ENCODE results near the gene HLCS. TPM values are rescaled to one million over a fixed set of nuclear protein-coding genes. Genes with fewer than 3 reads are reported as not detected.
A peak's percentile ranks its signal among the peaks of the same experiment; 100 is the strongest.

Gene HLCS
- total and polyA plus RNA-seq, 10 of the 15 experiments (the other 5 are each of a cell fraction or from before 2014, with no cell fraction given), result 1.5 to 12.7 (median 9.6) TPM

GRCh38 chr21:37009740-37010341, 43.4 kb upstream of the HLCS start (continued):
- TF ChIP-seq SUZ12 (IDR thresholded peaks at IDR 0.05; ENCODE audit: unreplicated experiment) (no peak), RB1 (IDR thresholded peaks at IDR 0.05; ENCODE audit: borderline replicate concordance) (peak; percentile 84; the same call in 1 of the 2 replicates), ZBTB40 (IDR thresholded peaks at IDR 0.05; ENCODE audit: borderline replicate concordance) (no peak), FOS (IDR thresholded peaks at IDR 0.05; ENCODE audit: borderline replicate concordance, extremely low read depth, insufficient read length) (no peak), SUPT20H (IDR thresholded peaks at IDR 0.05; ENCODE audit: borderline replicate concordance, control insufficient read depth, low read depth, low read length) (no peak), MTA2 (IDR thresholded peaks at IDR 0.05; ENCODE audit: low read depth) (0 out of 2 replicates have a peak, but pooled peaks have one; percentile 52), EP300 (IDR thresholded peaks at IDR 0.05; ENCODE audit: borderline replicate concordance in 1 of 2, control insufficient read depth in 1 of 2, low read depth in 2 of 2, low read length in 2 of 2) (0 out of 4 replicates have a peak, but pooled peaks of 1 of the 2 experiments have one; percentile 6), CREM (IDR thresholded peaks at IDR 0.05; ENCODE audit: low read depth) (no peak), RAD21 (IDR thresholded peaks at IDR 0.05; ENCODE audit: insufficient read depth, low read depth, low read length) (peak; percentile 69), RBBP5 (conservative IDR thresholded peaks at IDR 0.05) (no peak), KDM1A (IDR thresholded peaks at IDR 0.05; ENCODE audit: borderline replicate concordance) (no peak), MEF2A (IDR thresholded peaks at IDR 0.05; ENCODE audit: insufficient read depth, low read depth, low read length) (no peak), IRF5 (IDR thresholded peaks at IDR 0.05; ENCODE audit: borderline replicate concordance) (no peak), BHLHE40 (IDR thresholded peaks at IDR 0.05; ENCODE audit: borderline replicate concordance in 1 of 2, low read depth in 2 of 2, low read length in 1 of 2) (peak; percentile 24 to 44; a peak in 2 of 4 replicates), KAT2A (conservative IDR thresholded peaks at IDR 0.05; ENCODE audit: control insufficient read depth, low read depth, low read length) (no peak)
- TF ChIP-seq, protein P1, sequence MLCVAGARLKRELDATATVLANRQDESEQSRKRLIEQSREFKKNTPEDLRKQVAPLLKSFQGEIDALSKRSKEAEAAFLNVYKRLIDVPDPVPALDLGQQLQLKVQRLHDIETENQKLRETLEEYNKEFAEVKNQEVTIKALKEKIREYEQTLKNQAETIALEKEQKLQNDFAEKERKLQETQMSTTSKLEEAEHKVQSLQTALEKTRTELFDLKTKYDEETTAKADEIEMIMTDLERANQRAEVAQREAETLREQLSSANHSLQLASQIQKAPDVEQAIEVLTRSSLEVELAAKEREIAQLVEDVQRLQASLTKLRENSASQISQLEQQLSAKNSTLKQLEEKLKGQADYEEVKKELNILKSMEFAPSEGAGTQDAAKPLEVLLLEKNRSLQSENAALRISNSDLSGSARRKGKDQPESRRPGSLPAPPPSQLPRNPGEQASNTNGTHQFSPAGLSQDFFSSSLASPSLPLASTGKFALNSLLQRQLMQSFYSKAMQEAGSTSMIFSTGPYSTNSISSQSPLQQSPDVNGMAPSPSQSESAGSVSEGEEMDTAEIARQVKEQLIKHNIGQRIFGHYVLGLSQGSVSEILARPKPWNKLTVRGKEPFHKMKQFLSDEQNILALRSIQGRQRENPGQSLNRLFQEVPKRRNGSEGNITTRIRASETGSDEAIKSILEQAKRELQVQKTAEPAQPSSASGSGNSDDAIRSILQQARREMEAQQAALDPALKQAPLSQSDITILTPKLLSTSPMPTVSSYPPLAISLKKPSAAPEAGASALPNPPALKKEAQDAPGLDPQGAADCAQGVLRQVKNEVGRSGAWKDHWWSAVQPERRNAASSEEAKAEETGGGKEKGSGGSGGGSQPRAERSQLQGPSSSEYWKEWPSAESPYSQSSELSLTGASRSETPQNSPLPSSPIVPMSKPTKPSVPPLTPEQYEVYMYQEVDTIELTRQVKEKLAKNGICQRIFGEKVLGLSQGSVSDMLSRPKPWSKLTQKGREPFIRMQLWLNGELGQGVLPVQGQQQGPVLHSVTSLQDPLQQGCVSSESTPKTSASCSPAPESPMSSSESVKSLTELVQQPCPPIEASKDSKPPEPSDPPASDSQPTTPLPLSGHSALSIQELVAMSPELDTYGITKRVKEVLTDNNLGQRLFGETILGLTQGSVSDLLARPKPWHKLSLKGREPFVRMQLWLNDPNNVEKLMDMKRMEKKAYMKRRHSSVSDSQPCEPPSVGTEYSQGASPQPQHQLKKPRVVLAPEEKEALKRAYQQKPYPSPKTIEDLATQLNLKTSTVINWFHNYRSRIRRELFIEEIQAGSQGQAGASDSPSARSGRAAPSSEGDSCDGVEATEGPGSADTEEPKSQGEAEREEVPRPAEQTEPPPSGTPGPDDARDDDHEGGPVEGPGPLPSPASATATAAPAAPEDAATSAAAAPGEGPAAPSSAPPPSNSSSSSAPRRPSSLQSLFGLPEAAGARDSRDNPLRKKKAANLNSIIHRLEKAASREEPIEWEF (IDR thresholded peaks at IDR 0.05; ENCODE audit: insufficient replicate concordance, low read depth, low read length), result no peak
- TF ChIP-seq, protein P2, sequence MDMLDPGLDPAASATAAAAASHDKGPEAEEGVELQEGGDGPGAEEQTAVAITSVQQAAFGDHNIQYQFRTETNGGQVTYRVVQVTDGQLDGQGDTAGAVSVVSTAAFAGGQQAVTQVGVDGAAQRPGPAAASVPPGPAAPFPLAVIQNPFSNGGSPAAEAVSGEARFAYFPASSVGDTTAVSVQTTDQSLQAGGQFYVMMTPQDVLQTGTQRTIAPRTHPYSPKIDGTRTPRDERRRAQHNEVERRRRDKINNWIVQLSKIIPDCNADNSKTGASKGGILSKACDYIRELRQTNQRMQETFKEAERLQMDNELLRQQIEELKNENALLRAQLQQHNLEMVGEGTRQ (IDR thresholded peaks at IDR 0.05; ENCODE audit: borderline replicate concordance, low read depth, low read length), result no peak

All from GM12878 (cell line).